Natural killer cell (primary cell): ENCODE data around the gene ANKRD39. TPM values are rescaled to one million over a fixed set of nuclear protein-coding genes. Genes with fewer than 3 reads are reported as not detected.

Source experiments
- ATAC-seq, 3 donors: fragments of 150-1000 bp in 2 of 3; fragments of 200-7000 bp in 1 of 3; cut with Tn5 transposase; 1 replicate in 1 of 3; 2 replicates in 2 of 3; pipeline ENCODE4 v1.10.0; 2021; ENCODE audit warnings: mild to moderate bottlenecking in 2 of 3, moderate library complexity in 2 of 3
- DNase-seq, 2 donors: peaks; one replicate each; pipeline versions ENCODE4 v3.0.0 to v3.0.0-alpha.2; 2013 to 2021; ENCODE audit warnings: mixed read lengths in 1 of 2
- H3K27ac ChIP-seq: one replicate; pipeline ENCODE4 v1.5.1; 2013; ENCODE audit warnings: mild to moderate bottlenecking, low read length
- H3K27me3 ChIP-seq: one replicate; pipeline ENCODE4 v1.6.1; 2013; ENCODE audit warnings: low read length; ENCODE audit not compliant: control insufficient read depth, insufficient read depth
- H3K36me3 ChIP-seq: one replicate; pipeline ENCODE4 v1.6.1; 2013; ENCODE audit warnings: low read length; ENCODE audit not compliant: control insufficient read depth, insufficient read depth
- H3K4me1 ChIP-seq: one replicate; pipeline ENCODE4 v1.6.1; 2013; ENCODE audit warnings: low read length; ENCODE audit not compliant: control insufficient read depth, insufficient read depth
- H3K4me3 ChIP-seq: one replicate; pipeline ENCODE4 v1.5.1; 2013; ENCODE audit warnings: low read length
- H3K9me3 ChIP-seq: one replicate; pipeline ENCODE4 v1.6.1; 2013; ENCODE audit warnings: low read length; ENCODE audit not compliant: control insufficient read depth, insufficient read depth
- H3K27ac Mint-ChIP-seq, 2 donors: one replicate each; pipeline ENCODE4 v1.8.0; 2022; ENCODE audit warnings: mild to moderate bottlenecking in 2 of 2, mixed read lengths in 2 of 2, moderate library complexity in 1 of 2
- H3K27me3 Mint-ChIP-seq, 2 donors: one replicate each; pipeline ENCODE4 v1.8.0; 2022; ENCODE audit warnings: low read depth in 2 of 2, mixed read lengths in 2 of 2
- H3K36me3 Mint-ChIP-seq: one replicate; pipeline ENCODE4 v1.8.0; 2022; ENCODE audit warnings: mixed read lengths
- H3K4me1 Mint-ChIP-seq, 2 donors: one replicate each; pipeline ENCODE4 v1.8.0; 2022; ENCODE audit warnings: mixed read lengths in 2 of 2
- H3K4me3 Mint-ChIP-seq: one replicate; pipeline ENCODE4 v1.8.0; 2022; ENCODE audit warnings: mild to moderate bottlenecking, moderate library complexity, mixed read lengths
- H3K9me3 Mint-ChIP-seq, 2 donors: one replicate each; pipeline ENCODE4 v1.8.0; 2022; ENCODE audit warnings: mixed read lengths in 2 of 2
- WGBS: methylation state at CpG from one replicate; pipeline ENCODE4 v1.1.7; 2013; ENCODE audit warnings: missing lambda C conversion rate; ENCODE audit not compliant: insufficient coverage; 5-methylcytosine and 5-hydroxymethylcytosine counted together
- intact Hi-C: fragments of 100-400 bp; cut with micrococcal nuclease; formaldehyde crosslinking; loops from one replicate; pipeline ENCODE4 v1.14.2; 2022
- total RNA-seq, 4 donors: library from RNA; stranded (reverse); fragments of 120-200 nt in 1 of 4; gene quantifications; one replicate each; pipeline versions ENCODE4 v1.2.3 to v1.2.4, GENCODE V29; 2013 to 2022
- TF ChIP-seq, protein P1 (sequence below): fragments of 200-600 bp; IDR thresholded peaks from one replicate; pipeline ENCODE4 v1.8.0; 2022; ENCODE audit warnings: antibody characterized with exemption

Gene ANKRD39
- total RNA-seq, 3 donors from 2014 or later (not counting 1 experiment from before 2014, with no cell fraction given): 15.5 to 22.3 (median 21.6) TPM

DNA sequence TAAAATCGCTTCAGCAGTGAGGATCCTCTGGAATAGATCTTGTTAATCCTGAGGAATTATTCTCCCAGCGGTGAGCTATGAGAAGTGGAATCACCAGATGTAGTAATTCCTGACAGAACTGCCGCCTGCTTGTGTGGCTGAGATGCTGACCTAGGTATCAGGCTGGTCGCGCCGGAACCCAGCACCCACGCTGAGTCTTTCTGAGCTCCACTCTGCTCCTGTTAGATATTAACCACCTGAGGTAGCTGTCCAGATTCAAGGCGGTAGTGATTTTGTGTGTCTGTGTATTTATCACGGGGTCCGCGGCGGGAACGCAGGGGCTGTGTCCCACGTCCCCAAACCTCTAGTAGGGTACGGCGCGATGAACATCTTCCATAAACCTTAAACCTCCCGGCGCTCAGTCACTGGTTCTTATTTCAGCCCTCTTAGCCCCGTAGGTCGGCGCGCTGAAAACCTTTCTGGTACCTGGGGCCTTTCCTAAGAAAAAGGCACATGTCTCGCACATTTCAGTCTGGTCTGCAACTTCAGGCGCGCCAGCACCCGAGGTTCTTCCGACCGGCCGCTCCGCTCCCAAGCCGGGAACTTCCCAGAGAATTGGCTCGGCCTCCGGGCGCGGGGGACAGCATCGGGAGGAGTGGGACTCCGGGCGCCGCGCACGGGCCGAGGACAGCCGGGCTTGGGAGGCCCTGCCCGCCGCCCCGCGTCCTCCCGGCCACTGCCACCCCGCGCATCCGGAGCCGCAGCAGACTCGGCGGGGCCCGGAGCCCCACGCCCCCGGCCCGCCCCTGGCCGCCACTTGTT, 42.3 kb downstream of the ANKRD39 start:
- 2% methylated on average over 59 of the region's 60 CpGs for WGBS
- Histone ChIP-seq H3K36me3 (peaks cover 4% of the 10 kb centered on the region), H3K4me3 (peak overlapping the region; percentile 85), H3K9me3 (no peaks in the 10 kb centered on the region), H3K27ac (peak overlapping the region; percentile 71), H3K27me3 (no peaks in the 10 kb centered on the region), H3K4me1 (peaks cover 41% of the 10 kb centered on the region)
- Mint-ChIP-seq H3K4me1 (peaks cover 48 to 63% of the 10 kb centered on the region in 2 donors), H3K4me3 (peak overlapping the region; percentile 88), H3K27me3 (no peaks in the 10 kb centered on the region), H3K27ac (peak overlapping the region; percentile 82), H3K36me3 (no peaks in the 10 kb centered on the region), H3K9me3 (no peaks in the 10 kb centered on the region)
- DNase-seq (peak in 1 of 2 donors; percentile 70), ATAC-seq (peak; percentile 0 to 1 (median 0))
- TF ChIP-seq, protein P1, sequence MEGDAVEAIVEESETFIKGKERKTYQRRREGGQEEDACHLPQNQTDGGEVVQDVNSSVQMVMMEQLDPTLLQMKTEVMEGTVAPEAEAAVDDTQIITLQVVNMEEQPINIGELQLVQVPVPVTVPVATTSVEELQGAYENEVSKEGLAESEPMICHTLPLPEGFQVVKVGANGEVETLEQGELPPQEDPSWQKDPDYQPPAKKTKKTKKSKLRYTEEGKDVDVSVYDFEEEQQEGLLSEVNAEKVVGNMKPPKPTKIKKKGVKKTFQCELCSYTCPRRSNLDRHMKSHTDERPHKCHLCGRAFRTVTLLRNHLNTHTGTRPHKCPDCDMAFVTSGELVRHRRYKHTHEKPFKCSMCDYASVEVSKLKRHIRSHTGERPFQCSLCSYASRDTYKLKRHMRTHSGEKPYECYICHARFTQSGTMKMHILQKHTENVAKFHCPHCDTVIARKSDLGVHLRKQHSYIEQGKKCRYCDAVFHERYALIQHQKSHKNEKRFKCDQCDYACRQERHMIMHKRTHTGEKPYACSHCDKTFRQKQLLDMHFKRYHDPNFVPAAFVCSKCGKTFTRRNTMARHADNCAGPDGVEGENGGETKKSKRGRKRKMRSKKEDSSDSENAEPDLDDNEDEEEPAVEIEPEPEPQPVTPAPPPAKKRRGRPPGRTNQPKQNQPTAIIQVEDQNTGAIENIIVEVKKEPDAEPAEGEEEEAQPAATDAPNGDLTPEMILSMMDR: no peak
- intact Hi-C loops: loop anchor here (1.0 to 5.0 kb wide), 4 partner anchors 9 to 147 kb away; partner anchors contain the start of genes ANKRD39 and SEMA4C

DNA sequence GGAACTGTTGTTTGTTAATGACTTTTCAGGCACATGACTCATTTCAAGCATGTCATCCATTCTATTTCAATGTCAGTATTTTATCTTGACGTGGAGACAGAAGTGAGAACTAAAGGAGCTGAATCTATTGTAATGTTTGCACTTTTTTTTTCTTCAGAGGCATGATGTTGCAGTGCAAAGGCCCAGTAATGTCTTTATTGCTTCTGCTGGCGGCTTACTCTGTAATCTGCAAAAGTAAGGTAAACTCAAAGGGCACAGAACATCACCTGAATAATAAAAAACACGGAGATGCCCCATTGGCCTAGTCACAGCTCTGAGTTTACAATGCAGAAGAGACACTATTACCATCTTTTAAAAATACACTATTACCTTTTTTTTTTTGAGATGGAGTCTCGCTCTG, 44.2 kb downstream of the ANKRD39 start:
- TF ChIP-seq, protein P1: no peak
- H3K36me3 Mint-ChIP-seq: no peaks in the 10 kb centered on the region
- Histone ChIP-seq H3K9me3 (no peaks in the 10 kb centered on the region), H3K27me3 (no peaks in the 10 kb centered on the region), H3K36me3 (no peaks in the 10 kb centered on the region), H3K4me1 (peaks cover 22% of the 10 kb centered on the region), H3K4me3 (no peak overlapping the region), H3K27ac (no peak overlapping the region)
- H3K4me3 Mint-ChIP-seq: no peak overlapping the region
- H3K9me3 Mint-ChIP-seq: no peaks in the 10 kb centered on the region
- H3K27ac Mint-ChIP-seq: no peak overlapping the region
- WGBS: 98% methylated on average over 4 of the region's 4 CpGs
- no peaks in the 10 kb centered on the region for H3K27me3 Mint-ChIP-seq
- peaks cover 29 to 45% of the 10 kb centered on the region in 2 donors for H3K4me1 Mint-ChIP-seq
- DNase-seq (no peak), ATAC-seq (no peak)
- intact Hi-C loops: no loop called here

DNA sequence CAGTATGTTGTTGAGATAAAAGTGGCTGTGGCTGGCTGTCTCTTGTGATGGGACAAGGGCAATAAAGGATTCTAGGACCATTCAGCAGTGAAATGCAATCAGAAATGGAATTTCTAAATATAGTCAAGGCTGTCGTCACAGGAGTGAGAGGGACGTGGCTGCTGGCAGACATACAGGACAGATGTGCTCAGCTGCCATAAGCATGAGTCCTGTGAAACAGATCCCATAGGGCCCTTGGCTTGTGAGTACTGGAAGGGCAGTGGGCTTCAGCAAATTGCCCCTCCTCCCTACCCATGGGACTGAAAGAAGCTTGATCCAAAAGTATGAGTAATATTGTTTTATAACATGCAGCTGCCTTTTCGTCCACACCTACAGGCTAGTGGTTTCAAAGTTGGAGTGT, 45.9 kb downstream of the ANKRD39 start:
- Mint-ChIP-seq H3K27me3 (no peaks in the 10 kb centered on the region), H3K4me1 (peaks cover 19 to 34% of the 10 kb centered on the region in 2 donors), H3K36me3 (no peaks in the 10 kb centered on the region), H3K4me3 (no peak overlapping the region), H3K27ac (peak overlapping the region in 1 of 2 donors; percentile 29), H3K9me3 (no peaks in the 10 kb centered on the region)
- peaks cover 12% of the 10 kb centered on the region for H3K4me1 ChIP-seq
- no peak overlapping the region for H3K4me3 ChIP-seq
- H3K9me3 ChIP-seq: no peaks in the 10 kb centered on the region
- DNase-seq: no peak
- TF ChIP-seq, protein P1: no peak
- no peak overlapping the region for H3K27ac ChIP-seq
- intact Hi-C loops: no loop called here
- no peak for ATAC-seq
- WGBS: 81% methylated on average over 3 of the region's 3 CpGs
- H3K27me3 ChIP-seq: no peaks in the 10 kb centered on the region
- H3K36me3 ChIP-seq: no peaks in the 10 kb centered on the region
